ENCODE results near the gene SULT2B1. TPM values are rescaled to one million over a fixed set of nuclear protein-coding genes. Genes with fewer than 3 reads are reported as not detected.
A peak's percentile ranks its signal among the peaks of the same experiment; 100 is the strongest.

SULT2B1 gene
- total and polyA plus RNA-seq, 4 donors: 0.14 to 0.24 TPM; not detected in 2

DNA sequence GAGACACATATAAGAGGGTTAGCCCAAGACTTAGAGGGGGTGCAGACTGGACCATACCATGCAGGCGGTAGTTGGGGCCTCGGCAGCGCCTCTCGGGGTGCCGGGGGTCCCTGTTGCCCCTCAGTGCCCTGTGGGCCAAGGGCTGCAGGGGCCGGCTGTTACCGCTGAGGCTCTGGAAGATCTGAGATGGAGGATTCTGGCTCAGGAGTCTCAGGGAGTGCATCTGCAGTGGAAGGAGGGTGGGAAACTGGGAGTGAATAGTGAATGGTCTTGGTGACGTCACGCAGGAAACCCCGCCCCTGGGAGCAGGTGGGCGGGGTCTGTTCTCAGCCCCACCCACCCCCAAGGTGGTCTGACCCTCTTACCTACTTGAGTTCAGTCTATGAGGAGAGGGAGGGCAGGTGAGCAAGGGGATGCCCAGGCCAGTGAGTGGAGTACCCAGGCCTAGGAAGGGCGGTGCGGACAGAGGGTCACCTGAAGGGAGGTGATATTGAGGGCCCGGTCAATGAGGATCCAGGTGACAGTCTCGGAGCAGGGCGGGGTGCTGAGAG is 86.9 kb downstream of the SULT2B1 start:
- no peaks in the 10 kb centered on the region for H3K9me3 ChIP-seq (ENCODE audit: control insufficient read depth in 4 of 4, low read length in 3 of 4)
- no peak overlapping the region for H3K4me3 ChIP-seq (ENCODE audit: low read depth in 1 of 3, low read length in 3 of 3)
- TF ChIP-seq, protein P1, sequence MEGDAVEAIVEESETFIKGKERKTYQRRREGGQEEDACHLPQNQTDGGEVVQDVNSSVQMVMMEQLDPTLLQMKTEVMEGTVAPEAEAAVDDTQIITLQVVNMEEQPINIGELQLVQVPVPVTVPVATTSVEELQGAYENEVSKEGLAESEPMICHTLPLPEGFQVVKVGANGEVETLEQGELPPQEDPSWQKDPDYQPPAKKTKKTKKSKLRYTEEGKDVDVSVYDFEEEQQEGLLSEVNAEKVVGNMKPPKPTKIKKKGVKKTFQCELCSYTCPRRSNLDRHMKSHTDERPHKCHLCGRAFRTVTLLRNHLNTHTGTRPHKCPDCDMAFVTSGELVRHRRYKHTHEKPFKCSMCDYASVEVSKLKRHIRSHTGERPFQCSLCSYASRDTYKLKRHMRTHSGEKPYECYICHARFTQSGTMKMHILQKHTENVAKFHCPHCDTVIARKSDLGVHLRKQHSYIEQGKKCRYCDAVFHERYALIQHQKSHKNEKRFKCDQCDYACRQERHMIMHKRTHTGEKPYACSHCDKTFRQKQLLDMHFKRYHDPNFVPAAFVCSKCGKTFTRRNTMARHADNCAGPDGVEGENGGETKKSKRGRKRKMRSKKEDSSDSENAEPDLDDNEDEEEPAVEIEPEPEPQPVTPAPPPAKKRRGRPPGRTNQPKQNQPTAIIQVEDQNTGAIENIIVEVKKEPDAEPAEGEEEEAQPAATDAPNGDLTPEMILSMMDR (IDR thresholded peaks at IDR 0.05; ENCODE audit: low read depth, low read length, missing input control): no peak
- TF ChIP-seq TAF1 (conservative IDR thresholded peaks at IDR 0.05): no peak
- peak; percentile 3 for TF ChIP-seq FOXA1 (IDR thresholded peaks at IDR 0.05)
- H3K27ac ChIP-seq (ENCODE audit: low read depth in 1 of 2, low read length in 2 of 2): peak overlapping the region in 1 of 2 donors; percentile 98
- no peak overlapping the region for H3K9ac ChIP-seq (ENCODE audit: low read depth in 1 of 2, low read length in 2 of 2)
- peaks cover 9 to 40% (median 30%) of the 10 kb centered on the region in 4 donors for H3K4me1 ChIP-seq (ENCODE audit: control insufficient read depth in 4 of 4, insufficient read depth in 4 of 4, low read length in 3 of 4)
- H3K36me3 ChIP-seq (ENCODE audit: control insufficient read depth in 4 of 4, insufficient read depth in 3 of 4, low read depth in 1 of 4, low read length in 3 of 4): no peaks in the 10 kb centered on the region
- no peak for DNase-seq (ENCODE audit: low spot score)
- H3K27me3 ChIP-seq (ENCODE audit: control insufficient read depth in 4 of 4, insufficient read depth in 4 of 4, low read length in 3 of 4): no peaks in the 10 kb centered on the region
- 79% methylated on average over 16 of the region's 16 CpGs for WGBS

DNA sequence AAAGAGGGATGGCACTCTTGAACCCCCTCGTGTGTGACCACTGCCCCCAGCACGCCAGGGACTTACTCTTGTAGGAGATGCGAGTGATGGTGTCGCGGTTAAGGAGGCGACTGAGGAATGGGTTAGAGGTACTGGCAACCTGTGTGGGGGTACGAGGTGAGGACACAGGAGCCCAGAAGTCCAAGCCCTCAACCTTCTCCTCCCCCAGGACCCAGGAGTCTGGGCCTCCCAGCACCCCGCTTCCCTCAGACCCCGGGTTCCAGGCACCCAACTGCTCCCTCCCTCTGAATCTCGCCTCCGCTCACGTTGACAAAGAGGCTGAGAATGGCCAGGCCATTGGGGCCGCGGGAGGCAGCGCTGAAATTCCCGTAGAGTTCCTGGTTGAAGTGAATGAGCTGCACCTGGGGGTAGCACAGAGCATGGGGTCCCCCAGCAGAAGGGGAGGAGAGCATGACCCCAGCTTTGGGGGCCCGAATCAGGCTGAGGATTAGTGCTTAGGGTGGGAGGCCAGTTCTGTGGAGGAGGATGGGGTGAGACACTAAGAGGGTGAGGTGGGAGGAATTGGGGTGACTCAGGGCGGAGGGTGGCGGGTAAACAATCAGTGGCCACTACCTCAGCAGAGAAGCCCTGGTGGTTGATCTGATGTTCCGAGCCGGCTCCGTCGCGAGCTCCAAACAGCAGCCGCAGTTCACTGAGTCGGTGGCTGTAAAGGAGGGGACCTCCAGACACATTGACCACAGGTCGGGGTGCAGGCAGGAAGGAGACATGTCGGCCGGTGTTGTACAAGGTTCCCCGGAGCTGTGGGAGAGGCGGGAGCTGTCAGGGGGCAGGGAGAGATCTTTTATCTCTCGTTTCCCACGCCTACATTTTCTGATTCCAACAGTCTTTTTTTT is 87.8 kb downstream of the SULT2B1 start:
- Histone ChIP-seq H3K9me3 (ENCODE audit: control insufficient read depth in 4 of 4, low read length in 3 of 4) (no peaks in the 10 kb centered on the region), H3K4me3 (ENCODE audit: low read depth in 1 of 3, low read length in 3 of 3) (no peak overlapping the region), H3K9ac (ENCODE audit: low read depth in 1 of 2, low read length in 2 of 2) (no peak overlapping the region), H3K36me3 (ENCODE audit: control insufficient read depth in 4 of 4, insufficient read depth in 3 of 4, low read depth in 1 of 4, low read length in 3 of 4) (no peaks in the 10 kb centered on the region), H3K27ac (ENCODE audit: low read depth in 1 of 2, low read length in 2 of 2) (no peak overlapping the region), H3K27me3 (ENCODE audit: control insufficient read depth in 4 of 4, insufficient read depth in 4 of 4, low read length in 3 of 4) (no peaks in the 10 kb centered on the region), H3K4me1 (ENCODE audit: control insufficient read depth in 4 of 4, insufficient read depth in 4 of 4, low read length in 3 of 4) (peaks cover 6 to 37% (median 24%) of the 10 kb centered on the region in 4 donors)
- no peak for DNase-seq (ENCODE audit: low spot score)
- TF ChIP-seq HNF4G (IDR thresholded peaks at IDR 0.05) (no peak), JUND (IDR thresholded peaks at IDR 0.05) (no peak), RAD21 (IDR thresholded peaks at IDR 0.05) (no peak), FOXA2 (IDR thresholded peaks at IDR 0.05) (no peak), HNF4A (conservative IDR thresholded peaks at IDR 0.05) (no peak), NR2F2 (IDR thresholded peaks at IDR 0.05) (no peak), EGR1 (IDR thresholded peaks at IDR 0.05; ENCODE audit: low read depth in 2 of 2) (no peak), SP1 (IDR thresholded peaks at IDR 0.05) (no peak), RXRA (IDR thresholded peaks at IDR 0.05) (no peak), FOXA1 (IDR thresholded peaks at IDR 0.05) (no peak), GABPA (IDR thresholded peaks at IDR 0.05 in 1 of 2, conservative IDR thresholded peaks at IDR 0.05 in 1 of 2) (no peak), YY1 (IDR thresholded peaks at IDR 0.05) (no peak), TAF1 (conservative IDR thresholded peaks at IDR 0.05) (no peak)
- TF ChIP-seq, protein P2, sequence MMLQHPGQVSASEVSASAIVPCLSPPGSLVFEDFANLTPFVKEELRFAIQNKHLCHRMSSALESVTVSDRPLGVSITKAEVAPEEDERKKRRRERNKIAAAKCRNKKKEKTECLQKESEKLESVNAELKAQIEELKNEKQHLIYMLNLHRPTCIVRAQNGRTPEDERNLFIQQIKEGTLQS (IDR thresholded peaks at IDR 0.05): no peak
- TF ChIP-seq, protein P3, sequence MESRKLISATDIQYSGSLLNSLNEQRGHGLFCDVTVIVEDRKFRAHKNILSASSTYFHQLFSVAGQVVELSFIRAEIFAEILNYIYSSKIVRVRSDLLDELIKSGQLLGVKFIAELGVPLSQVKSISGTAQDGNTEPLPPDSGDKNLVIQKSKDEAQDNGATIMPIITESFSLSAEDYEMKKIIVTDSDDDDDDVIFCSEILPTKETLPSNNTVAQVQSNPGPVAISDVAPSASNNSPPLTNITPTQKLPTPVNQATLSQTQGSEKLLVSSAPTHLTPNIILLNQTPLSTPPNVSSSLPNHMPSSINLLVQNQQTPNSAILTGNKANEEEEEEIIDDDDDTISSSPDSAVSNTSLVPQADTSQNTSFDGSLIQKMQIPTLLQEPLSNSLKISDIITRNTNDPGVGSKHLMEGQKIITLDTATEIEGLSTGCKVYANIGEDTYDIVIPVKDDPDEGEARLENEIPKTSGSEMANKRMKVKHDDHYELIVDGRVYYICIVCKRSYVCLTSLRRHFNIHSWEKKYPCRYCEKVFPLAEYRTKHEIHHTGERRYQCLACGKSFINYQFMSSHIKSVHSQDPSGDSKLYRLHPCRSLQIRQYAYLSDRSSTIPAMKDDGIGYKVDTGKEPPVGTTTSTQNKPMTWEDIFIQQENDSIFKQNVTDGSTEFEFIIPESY (IDR thresholded peaks at IDR 0.05): no peak
- TF ChIP-seq, protein P1 (IDR thresholded peaks at IDR 0.05; ENCODE audit: low read depth, low read length, missing input control): no peak
- TF ChIP-seq, protein P4, sequence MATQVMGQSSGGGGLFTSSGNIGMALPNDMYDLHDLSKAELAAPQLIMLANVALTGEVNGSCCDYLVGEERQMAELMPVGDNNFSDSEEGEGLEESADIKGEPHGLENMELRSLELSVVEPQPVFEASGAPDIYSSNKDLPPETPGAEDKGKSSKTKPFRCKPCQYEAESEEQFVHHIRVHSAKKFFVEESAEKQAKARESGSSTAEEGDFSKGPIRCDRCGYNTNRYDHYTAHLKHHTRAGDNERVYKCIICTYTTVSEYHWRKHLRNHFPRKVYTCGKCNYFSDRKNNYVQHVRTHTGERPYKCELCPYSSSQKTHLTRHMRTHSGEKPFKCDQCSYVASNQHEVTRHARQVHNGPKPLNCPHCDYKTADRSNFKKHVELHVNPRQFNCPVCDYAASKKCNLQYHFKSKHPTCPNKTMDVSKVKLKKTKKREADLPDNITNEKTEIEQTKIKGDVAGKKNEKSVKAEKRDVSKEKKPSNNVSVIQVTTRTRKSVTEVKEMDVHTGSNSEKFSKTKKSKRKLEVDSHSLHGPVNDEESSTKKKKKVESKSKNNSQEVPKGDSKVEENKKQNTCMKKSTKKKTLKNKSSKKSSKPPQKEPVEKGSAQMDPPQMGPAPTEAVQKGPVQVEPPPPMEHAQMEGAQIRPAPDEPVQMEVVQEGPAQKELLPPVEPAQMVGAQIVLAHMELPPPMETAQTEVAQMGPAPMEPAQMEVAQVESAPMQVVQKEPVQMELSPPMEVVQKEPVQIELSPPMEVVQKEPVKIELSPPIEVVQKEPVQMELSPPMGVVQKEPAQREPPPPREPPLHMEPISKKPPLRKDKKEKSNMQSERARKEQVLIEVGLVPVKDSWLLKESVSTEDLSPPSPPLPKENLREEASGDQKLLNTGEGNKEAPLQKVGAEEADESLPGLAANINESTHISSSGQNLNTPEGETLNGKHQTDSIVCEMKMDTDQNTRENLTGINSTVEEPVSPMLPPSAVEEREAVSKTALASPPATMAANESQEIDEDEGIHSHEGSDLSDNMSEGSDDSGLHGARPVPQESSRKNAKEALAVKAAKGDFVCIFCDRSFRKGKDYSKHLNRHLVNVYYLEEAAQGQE (IDR thresholded peaks at IDR 0.05): no peak
- TF ChIP-seq, protein P5, sequence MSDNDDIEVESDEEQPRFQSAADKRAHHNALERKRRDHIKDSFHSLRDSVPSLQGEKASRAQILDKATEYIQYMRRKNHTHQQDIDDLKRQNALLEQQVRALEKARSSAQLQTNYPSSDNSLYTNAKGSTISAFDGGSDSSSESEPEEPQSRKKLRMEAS (IDR thresholded peaks at IDR 0.05): no peak
- 69% methylated on average over 33 of the region's 33 CpGs for WGBS

Data from liver (tissue), 9 donors.